ENCODE results near the gene FIBP.

DNA sequence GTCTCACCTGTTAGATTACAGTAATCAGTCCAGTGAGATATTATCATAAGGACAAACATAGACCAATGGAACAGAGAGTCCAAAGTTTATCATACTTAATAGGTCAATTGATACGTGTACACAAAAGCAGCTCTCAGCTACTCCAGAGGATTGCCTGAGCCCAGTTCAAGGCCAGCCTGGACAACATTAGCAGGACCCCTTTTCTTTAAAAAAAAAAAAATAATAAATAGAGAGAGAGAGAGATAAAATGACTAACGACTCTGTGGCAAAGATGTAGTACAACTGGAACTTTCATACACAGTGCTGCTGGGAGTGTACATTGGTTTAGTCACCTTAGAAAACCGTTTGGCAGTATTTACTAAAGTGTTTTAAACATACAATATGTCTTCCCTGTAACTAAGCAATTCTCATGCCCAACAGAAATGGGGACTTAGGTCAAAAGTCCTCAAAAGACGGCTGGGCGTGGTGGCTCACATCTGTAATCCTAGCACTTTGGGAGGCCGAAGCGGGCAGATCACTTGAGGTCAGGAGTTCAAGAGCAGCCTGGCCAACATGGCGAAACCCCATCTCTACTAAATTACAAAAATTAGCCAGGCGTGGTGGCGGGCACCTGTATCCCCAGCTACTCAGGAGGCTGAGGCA, 43.9 kb downstream of the FIBP start:
- TF ChIP-seq, protein P1, sequence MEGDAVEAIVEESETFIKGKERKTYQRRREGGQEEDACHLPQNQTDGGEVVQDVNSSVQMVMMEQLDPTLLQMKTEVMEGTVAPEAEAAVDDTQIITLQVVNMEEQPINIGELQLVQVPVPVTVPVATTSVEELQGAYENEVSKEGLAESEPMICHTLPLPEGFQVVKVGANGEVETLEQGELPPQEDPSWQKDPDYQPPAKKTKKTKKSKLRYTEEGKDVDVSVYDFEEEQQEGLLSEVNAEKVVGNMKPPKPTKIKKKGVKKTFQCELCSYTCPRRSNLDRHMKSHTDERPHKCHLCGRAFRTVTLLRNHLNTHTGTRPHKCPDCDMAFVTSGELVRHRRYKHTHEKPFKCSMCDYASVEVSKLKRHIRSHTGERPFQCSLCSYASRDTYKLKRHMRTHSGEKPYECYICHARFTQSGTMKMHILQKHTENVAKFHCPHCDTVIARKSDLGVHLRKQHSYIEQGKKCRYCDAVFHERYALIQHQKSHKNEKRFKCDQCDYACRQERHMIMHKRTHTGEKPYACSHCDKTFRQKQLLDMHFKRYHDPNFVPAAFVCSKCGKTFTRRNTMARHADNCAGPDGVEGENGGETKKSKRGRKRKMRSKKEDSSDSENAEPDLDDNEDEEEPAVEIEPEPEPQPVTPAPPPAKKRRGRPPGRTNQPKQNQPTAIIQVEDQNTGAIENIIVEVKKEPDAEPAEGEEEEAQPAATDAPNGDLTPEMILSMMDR (IDR thresholded peaks at IDR 0.05): no peak
- no peak for TF ChIP-seq POLR2A (IDR thresholded peaks at IDR 0.05)

All from lower leg skin (tissue), 3 donors.